ENCODE results near the gene ZNF691.
"Not testable (repeated sequence)": the region's sequence is repeated elsewhere in the genome, so short reads cannot be mapped to it uniquely, and the experiment has no call there.

ZNF691 gene, protein sequence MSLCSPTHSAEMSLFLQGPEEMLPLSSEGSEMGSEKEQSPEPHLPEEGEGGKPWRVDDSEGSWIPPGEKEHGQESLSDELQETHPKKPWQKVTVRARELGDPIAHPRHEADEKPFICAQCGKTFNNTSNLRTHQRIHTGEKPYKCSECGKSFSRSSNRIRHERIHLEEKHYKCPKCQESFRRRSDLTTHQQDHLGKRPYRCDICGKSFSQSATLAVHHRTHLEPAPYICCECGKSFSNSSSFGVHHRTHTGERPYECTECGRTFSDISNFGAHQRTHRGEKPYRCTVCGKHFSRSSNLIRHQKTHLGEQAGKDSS

DNA sequence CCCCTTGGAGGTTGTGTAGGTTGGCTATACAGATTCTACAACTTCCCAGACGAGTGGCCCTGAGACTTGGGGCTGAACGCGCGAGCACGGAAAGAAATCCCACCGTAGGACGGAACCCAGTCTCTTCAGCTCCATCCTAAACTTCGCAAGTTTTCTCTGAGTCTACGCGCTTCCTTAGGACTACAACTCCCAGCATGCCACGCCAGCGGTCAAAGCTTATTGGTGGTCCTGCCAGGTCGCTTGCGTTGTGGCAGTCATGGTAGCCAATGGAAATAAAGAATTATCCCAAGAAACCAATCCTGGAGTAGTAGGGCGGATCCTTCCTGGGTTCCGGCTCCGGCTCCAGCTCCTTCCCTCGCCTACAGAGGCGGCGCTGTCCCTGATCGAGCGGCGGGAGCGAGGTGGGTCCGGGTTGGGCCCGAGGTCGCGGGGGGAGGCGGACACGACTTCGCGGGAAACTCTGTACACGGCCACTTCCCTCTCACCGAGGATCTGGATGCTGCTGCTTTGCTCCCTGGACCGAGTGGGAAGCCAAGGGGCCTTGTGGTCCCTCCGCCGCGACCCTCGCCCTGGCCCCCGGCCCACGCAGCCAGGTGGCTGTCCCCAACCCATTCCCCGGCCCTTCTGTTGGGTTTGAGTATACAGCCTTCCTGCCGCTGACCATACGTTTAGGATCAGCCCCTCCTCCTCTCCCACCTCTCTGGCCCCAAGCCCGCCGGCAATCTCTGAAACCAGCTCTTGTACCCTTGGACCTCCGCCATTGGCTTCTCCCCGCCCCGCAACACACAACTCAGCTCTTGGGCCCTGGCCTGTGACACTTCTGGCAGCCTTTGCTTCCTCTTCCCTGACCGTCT is at the start of gene ZNF691:
Gene ZNF691, plus strand, starts transcription at position 357 of the 854 bp plus-strand sequence. CDS start 3,046 bp downstream, outside the sequence.
- DNase-seq: peak; percentile 95

DNA sequence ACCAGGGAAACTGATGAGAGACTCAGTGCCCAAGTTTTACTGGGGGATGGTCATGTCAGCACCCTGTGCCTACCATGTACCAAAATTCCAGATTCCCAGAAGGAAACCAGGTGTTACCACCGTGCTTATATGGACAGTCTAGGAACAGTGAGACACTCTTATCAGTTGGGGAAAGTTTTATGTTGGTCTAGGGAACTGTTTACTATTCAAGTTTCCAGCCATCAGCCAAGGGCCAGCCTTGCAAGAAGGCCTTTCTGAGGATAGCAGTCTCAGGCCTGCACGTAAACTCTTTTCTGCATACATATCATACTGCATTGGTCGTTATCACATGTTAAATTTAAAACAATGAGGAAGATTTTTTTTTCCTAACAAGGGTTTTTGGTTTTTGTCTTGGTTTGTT is 49.0 kb upstream of the ZNF691 start:
- DNase-seq: no peak

DNA sequence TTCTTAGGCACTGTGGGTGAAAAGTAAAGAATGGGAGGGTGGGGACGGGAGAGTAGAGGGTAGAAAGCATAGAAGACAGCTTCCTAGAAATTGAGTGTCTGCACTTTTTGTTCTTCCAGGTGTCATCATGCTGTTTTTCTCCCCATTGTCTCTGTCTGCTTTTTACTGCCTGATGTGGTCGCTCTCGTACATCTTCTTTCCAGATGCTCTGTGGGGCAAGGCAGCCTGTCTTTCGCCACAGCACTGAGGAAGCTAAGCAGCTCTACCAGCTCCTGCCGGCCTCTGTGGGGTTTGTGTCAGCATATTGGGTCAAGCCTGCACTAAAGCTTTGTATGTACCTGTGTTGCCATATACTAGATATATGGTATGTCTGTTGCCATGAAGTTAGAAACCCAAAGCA is 48.4 kb upstream of the ZNF691 start:
- DNase-seq: no peak

DNA sequence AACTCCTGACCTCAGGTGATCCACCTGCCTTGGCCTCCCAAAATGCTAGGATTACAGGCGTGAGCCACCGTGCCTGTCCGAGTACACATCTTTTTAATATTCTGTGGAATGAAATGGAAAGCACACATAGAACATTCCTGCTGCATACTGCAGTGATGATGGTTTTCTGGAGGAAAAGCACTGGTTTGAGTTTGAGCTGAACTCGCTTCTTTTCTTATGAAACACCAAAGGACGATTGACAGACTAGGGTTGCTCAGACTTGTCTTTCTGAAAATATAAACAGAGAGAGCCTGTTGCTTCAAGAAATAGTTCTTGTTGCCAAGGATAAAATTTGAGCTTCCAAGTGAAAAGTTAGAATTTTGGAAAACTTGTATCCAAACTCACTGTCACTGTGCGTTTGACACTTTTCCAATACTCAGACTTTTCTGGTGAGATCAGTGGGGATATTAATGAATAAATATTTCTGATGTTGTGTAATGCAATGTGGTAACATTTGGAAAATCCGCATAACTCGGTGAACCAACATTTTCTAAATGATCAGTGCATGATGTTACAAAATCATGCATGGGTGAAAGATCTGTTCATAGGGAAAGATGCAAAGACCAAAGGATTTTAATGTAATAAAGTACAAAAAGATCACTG is 44.5 kb upstream of the ZNF691 start:
- DNase-seq: no peak

DNA sequence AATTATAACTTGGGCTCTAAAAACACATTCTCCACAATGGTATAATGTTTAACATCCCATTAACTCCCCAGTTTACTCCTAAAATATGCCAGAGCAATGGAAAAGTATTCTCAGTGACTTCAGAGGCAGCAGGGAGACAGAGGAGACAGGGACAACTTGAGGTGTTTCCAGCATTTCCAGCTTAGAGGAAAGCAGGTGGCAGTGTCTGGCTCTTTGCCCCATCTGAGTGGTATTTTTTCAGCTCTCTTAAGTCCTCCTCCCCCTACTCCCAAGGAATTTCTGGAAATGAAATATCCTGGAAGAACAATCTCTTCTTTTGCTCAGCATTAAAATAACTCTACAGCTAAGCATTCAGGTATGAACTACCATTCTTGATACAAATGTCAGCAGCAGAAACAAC is 40.2 kb upstream of the ZNF691 start:
- no peak for DNase-seq

DNA sequence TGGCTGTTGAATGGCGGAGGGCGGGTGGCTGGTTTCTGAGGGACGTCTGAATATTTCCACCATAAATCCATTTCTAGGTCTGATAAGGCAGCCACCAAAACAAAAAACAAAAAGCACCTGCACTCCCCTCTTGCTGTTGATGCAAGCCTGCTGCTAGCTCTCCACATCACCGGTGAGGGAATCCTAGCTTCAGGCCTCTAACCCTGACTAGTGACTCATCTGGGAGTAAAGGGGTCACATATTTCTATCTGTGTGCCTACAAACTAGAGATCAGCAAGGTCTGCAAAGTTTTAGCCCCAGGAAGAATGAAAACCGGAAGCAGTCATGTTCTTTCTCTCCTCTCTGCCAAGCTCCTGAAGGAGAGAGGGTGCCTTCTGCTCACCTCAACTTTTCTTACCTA is 39.8 kb upstream of the ZNF691 start:
- no peak for DNase-seq

DNA sequence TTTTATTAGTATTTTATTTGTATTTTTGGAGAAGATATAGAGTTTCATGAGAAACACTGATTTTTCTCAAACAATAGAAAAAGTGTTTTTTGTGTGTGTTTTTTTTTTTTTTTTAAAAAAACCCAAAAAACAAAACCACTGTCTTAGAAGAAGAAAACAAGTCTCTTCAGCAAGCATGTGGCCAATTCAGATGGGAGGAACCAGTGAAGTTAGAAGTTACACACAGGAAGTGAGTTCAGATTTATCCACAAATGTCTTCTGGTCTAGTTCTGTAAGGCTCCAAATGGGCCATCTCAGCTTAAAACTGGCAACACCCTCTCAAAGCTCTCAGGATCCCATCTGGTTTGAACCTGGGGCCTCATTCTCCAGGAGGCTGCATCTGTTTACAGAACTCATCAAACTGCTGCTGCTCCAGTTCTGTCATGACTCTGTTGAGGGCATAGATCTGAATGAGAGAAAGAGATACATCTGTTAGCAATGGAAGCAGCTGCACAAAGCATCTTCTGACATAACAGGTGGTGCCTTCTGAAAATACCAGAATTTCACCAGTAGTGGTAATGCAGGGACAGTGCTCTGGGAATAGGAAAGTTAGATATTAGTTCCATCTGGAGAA is 39.3 kb upstream of the ZNF691 start:
- no peak for DNase-seq

DNA sequence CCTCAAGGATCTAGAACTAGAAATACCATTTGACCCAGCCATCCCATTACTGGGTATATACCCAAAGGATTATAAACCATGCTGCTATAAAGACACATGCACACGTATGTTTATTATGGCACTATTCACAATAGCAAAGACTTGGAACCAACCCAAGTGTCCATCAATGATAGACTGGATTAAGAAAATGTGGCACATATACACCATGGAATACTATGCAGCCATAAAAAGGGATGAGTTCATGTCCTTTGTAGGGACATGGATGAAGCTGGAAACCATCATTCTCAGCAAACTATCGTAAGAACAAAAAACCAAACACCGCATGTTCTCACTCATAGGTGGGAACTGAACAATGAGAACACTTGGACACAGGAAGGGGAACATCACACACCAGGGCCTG is 31.6 kb upstream of the ZNF691 start:
- not testable (repeated sequence) for DNase-seq

DNA sequence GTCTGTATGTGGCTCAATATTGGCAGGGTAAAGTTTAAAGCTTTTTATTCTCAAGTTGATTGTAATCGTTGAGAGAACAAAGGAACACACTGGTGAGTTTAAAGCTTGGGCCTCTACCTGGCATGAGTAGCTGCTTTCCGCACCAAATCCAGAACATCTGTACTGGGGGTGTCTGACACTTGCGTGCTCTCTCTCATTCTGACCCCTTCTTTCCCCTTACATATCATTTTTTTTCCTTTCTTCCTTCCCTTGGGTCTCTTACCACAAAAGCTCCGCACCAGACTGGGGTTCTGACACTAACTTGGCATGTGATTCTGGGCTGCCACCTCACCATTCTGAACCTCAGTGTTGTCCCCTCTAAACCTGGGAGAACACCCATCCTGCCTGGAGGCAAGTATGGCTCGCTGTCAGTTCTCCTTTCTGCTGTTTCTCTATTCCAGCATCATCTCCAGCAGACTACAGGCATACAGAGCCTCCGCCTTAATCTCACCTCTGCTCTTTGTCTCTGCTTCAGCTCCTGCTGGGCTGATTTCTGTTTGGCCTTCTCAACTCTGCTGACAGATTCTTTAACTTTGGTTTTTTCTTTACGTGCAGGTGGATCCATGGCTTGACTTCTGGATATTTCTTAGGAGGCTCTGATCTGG is 30.4 kb upstream of the ZNF691 start:
- DNase-seq: no peak

DNA sequence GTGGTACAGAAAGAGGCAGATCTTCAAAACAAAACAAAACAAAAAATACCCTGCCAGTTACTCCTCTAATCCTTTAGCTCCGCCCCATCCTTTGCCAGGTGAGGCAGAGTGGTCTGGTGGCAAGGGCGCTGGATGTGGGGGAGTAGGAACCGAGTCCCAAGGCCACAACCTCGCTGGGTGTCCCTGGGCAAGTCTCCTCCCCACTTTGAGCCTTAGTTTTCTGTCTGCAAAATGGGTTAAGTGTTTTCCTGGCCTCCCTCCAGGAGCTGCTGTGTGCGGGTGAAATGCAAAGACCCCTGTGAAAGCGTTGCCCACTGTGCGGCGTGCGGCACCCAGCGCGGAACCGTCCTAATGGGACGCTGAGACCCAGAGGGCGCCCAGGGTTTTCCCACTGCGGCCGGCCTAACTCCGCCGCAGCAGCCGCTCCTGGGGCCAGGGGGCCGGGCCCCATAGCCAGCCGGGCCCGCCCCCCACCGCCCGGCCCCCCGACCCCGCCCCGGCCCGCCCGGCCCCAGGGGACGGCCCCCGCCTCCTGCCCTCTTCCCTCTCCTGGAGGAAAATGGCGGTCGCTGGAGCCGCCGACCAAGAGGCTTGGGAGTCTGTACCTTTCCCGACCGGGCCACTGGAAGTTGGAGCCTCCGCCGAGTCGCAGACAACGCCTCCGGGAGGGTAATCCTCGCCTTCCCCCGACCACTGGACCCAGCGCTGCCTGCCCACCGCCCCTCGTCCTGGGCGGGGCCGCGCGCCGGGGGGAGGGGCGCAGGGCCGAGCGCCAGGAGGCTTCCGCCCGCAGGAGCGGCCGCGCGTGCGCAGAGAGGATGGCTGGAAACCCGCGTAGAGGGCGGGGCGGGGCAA is 29.6 kb upstream of the ZNF691 start, which contains the start of the genes ERMAP and SVBP:
Gene ERMAP, plus strand, starts transcription at position 538 of the 855 bp plus-strand sequence. CDS start 13,327 bp downstream, outside the sequence.
Gene SVBP, minus strand, starts transcription at position 813 of the 855 bp plus-strand sequence. CDS start 853 bp downstream, outside the sequence.
- DNase-seq: peak; percentile 67

DNA sequence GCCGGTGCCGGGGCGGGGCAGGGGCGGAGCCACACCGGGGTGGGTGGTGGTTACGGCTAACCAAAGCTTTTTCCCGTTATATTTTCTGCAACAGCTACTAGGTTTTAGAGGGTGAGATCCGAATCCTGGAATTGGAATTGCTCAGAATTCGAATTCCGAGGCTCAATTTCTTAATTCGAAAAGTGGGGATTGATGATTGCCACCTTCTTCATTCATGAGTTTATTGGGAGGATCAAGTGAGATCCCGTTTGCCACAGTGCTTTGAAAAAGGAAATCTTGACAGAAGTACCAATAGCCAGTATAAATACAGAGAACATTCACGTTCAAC is 29.0 kb upstream of the ZNF691 start:
- DNase-seq: no peak

DNA sequence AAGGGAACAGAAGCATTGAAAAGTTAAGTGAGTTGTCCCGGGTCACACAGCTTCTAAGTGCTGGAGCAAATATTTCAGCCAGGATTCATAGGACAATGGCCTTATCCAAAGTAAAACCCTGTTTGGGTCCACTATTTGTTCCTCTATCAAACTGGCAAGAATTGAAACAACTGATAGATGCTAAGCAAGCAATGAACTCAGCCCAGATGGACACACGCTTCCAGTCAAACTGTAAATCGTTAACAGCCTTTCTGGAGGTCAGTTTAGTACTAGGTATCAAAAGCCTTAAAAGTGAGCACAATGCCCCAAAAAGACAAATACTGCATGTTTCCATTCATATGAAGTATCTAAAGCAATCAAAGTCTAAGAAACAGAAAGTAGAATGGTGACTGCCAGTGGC is 28.4 kb upstream of the ZNF691 start:
- no peak for DNase-seq

DNA sequence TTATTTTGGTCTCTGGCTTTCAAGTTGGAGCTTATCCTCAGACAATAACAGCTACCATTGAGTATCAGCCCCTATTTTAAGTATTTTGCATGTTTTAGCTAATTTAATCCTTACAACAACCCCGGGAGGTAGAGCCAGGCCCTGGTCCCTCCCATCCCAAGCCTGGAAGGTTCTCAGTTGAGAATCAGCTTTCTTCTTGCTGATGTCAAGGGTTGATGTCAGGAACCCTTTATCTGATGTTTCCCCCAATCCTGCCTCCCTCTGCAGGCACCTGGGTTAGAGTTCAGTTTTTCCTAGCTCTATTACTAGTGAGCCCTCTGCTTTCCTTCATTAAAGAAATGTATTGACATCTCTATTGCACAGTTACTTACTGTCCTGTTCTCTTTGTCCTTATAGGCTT is 25.6 kb upstream of the ZNF691 start:
- DNase-seq: no peak

DNA sequence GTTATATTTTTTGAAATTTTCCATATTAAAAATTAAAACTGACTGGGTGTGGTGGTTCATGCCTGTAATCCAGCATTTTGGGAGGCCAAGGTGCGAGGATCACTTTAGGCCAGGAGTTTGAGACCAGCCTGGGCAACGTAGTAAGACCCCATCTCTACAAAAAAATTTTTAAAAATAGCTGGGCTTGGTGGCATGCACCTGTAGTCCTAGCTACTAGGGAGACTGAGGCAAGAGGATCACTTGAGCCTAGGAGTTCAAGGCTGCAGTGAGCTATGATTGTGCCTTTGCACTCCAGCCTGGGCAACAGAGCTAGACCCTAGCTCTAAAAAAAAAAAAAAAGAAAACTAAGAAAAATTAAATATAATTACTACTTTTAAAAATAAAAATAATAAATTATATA is 24.7 kb upstream of the ZNF691 start:
- DNase-seq: no peak

DNA sequence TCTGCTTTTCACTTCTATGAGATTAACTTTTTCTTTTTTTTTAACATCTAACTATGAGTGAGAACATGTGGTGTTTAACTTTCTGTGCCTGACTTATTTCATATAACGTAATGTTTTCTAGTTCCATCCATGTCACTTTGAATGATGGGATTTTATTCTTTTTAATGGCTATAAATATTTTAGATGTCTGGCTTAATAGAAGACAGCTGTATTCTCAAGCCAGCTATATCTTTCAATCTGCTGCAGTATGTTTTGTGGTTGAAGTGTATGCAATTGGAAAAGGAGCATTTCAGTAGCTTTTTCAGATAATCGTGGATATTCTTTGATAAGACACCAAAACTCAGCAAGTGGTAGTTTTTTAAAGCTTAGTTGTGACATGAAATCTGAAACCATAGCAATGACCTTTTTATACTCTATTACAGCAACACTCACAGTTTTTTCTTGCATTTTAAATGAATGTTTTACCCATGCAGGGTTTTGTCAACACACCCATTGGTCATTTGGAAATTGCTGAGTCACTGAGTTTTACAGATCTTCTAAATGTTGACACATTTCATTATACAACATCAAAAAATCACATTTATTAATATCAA is 23.5 kb upstream of the ZNF691 start:
- DNase-seq: no peak

DNA sequence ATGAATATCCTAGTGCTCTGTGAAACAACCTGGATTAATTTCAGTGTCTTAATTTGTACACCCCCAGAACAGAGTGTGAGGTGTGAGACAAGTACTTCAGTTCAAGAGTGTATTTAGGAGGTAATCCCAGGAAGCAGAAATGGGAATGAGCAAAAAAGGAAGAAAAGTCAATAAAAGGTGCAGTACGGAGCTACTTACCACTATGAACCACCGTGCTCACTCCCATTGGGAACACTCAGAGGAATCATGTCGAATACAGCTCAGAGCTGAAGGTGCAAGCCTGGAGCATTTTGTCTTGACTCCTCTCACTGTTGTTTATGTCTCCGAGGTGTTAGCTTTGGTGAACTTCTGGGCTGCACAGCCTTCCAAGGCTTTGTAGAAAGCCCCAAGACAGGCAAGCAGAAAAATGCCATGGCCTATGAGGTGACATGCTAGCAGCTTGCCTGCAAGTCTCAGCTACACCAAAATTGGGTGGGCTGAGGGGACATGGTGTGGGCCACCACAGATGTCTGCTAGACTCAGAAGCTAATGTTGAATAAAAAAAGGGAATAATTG is 21.9 kb upstream of the ZNF691 start:
- DNase-seq: no peak

DNA sequence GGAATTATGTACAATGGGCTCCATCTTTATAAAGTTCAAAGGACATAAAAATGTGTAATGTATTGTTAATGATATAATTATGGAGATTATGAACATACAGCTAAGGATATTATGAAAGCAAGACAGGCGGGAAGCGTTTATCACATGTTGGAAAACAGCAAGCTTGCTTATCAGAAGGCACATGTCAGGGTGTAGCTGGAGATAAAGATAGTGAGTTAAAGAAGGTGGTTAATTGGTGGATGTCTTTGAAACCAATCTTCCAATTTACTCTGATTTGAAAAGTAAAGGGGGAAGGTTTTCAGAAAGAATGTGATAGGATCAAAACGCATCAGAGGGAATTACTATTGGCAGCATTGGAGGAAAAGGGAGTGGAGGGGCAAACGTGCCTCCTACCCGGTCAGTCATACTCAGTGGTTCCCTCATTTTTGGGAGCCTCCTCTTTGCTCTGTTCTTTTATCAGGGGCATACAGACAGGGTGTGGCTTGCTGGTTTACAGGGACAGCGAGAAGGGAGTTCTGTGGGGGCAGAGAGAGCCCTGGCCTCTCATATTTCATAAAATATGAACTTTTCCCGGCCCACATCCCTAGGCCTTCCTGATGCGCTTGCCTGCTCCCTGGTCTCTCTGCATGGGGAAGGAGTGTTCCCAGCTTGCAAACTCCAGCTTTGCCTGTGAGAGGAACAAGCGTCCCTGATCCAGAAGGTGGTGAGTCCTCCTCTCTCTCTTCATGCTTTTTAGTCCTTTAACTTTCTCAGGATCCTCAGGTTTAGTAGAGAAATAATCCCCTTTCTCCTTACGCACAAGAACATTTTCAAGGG is 21.2 kb upstream of the ZNF691 start:
- no peak for DNase-seq

DNA sequence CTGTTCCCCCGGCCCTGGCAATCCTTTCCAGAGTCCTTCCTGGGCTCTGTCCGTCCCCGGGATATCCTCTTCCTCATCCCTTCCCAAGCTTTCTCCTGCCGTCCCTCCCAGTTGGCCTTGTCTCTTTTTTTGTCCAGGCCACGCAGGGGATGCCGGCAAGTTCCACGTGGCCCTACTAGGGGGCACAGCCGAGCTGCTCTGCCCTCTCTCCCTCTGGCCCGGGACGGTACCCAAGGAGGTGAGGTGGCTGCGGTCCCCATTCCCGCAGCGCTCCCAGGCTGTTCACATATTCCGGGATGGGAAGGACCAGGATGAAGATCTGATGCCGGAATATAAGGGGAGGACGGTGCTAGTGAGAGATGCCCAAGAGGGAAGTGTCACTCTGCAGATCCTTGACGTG is 15.8 kb upstream of the ZNF691 start:
- no peak for DNase-seq

DNA sequence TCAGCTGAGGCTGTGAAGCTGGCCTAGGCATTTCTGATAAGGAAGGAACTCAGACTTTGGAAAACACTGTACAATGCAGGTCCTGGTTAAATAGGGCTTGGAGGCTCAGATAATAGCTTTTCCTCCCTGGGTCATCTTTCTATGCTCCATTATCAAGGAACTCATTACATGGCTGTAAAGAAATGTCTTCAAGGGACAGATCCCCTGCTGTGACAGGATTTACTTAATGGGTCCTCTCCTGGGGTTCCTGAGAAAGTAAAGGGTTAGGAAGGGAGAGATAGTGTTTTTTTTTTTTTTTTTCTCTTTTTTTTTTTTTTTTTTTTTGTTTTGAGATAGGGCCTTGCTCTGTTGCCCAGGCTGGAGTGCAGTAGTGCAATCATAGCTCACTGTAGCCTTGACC is 15.1 kb upstream of the ZNF691 start:
- DNase-seq: no peak

DNA sequence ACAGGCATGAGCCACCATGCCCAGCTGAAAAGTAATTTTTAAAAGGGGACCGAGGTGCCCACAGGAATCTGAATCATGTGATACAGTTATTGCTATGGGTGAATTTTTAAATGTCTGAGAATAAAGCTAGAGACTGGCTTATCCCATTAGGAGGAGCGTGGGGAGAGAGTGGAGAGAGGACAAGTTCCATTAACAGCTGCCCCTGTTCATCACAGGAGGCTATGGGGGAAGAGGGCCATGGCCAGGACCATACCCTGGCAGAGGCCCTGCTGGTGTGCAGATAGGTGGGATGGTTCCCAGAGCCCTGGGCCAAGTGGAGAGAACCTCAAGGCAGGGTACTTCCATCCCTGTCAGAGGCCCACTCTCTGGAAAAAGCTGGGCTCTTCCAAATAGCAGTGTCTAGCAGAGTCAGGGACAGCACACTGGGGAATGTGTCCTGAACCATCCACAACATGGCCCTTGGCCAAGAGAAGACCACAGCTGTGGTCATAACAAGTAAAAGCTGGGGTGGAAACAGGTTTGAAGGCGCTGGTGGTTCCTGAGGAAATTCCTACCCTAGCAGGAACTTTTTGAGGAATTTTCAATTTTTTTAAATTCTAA is 13.7 kb upstream of the ZNF691 start:
- DNase-seq: no peak

Measured in SHP77 treated with DMSO at 0.1 percent for 48 hours (cell line).